KMS-11 (cell line): ENCODE data around the gene SHISA2.

Experiments
- H2AFZ ChIP-seq: fragments of 200-600 bp; sonication (generic); 2 replicates; pipeline ENCODE4 v1.6.1; 2016; ENCODE audit warnings: antibody characterized with exemption, mixed run types, low read depth
- H3K27ac ChIP-seq: fragments of 200-600 bp; sonication (generic); 2 replicates; pipeline ENCODE4 v1.6.1; 2016; ENCODE audit warnings: mild to moderate bottlenecking, mixed run types
- H3K27me3 ChIP-seq: fragments of 200-600 bp; sonication (generic); 2 replicates; pipeline ENCODE4 v1.6.1; 2017; ENCODE audit warnings: mild to moderate bottlenecking, low read depth, mixed run types, moderate library complexity; ENCODE audit not compliant: insufficient read depth
- H3K36me3 ChIP-seq: fragments of 200-600 bp; sonication (generic); 2 replicates; pipeline ENCODE4 v1.6.1; 2017; ENCODE audit warnings: mild to moderate bottlenecking, mixed run types; ENCODE audit not compliant: insufficient read depth
- H3K4me1 ChIP-seq: fragments of 200-600 bp; sonication (generic); 2 replicates; pipeline ENCODE4 v1.6.1; 2016; ENCODE audit warnings: mild to moderate bottlenecking, low read depth, mixed run types; ENCODE audit not compliant: poor library complexity, severe bottlenecking
- H3K4me2 ChIP-seq: fragments of 200-600 bp; sonication (generic); 2 replicates; pipeline ENCODE4 v1.7.0; 2016; ENCODE audit warnings: mild to moderate bottlenecking, mixed run types
- H3K4me3 ChIP-seq: fragments of 200-600 bp; sonication (generic); IDR thresholded peaks from 2 replicates; pipeline ENCODE4 v1.6.1; 2017; ENCODE audit warnings: low read depth, low read length, mixed read lengths; ENCODE audit not compliant: insufficient read depth
- H3K79me2 ChIP-seq: fragments of 200-600 bp; sonication (generic); 2 replicates; pipeline ENCODE4 v1.6.1; 2016; ENCODE audit warnings: low read depth, mixed run types; ENCODE audit not compliant: insufficient read depth
- H3K9ac ChIP-seq: fragments of 200-600 bp; sonication (generic); 2 replicates; pipeline ENCODE4 v1.6.1; 2016; ENCODE audit warnings: mild to moderate bottlenecking, mixed run types
- H4K20me1 ChIP-seq: fragments of 200-600 bp; sonication (generic); 2 replicates; pipeline ENCODE4 v1.6.1; 2016; ENCODE audit warnings: mild to moderate bottlenecking, mixed run types; ENCODE audit not compliant: insufficient read depth
- TF ChIP-seq, protein P1 (sequence below): fragments of 200-600 bp; sonication (generic); conservative IDR thresholded peaks from 2 replicates; pipeline ENCODE4 v1.6.1; 2017; ENCODE audit warnings: low read depth, mild to moderate bottlenecking, antibody characterized with exemption, low read length, moderate library complexity, mixed read lengths

Gene SHISA2

GRCh38 chr13:26046639-26047038, 5.2 kb downstream of the SHISA2 start:
- H3K4me2 ChIP-seq = no peak overlapping the region
- H3K4me1 ChIP-seq = no peaks in the 10 kb centered on the region
- no peak overlapping the region for H3K27ac ChIP-seq
- H2AFZ ChIP-seq = no peak overlapping the region
- no peak overlapping the region for H3K9ac ChIP-seq
- TF ChIP-seq, protein P1, sequence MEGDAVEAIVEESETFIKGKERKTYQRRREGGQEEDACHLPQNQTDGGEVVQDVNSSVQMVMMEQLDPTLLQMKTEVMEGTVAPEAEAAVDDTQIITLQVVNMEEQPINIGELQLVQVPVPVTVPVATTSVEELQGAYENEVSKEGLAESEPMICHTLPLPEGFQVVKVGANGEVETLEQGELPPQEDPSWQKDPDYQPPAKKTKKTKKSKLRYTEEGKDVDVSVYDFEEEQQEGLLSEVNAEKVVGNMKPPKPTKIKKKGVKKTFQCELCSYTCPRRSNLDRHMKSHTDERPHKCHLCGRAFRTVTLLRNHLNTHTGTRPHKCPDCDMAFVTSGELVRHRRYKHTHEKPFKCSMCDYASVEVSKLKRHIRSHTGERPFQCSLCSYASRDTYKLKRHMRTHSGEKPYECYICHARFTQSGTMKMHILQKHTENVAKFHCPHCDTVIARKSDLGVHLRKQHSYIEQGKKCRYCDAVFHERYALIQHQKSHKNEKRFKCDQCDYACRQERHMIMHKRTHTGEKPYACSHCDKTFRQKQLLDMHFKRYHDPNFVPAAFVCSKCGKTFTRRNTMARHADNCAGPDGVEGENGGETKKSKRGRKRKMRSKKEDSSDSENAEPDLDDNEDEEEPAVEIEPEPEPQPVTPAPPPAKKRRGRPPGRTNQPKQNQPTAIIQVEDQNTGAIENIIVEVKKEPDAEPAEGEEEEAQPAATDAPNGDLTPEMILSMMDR = no peak
- no peaks in the 10 kb centered on the region for H3K36me3 ChIP-seq
- no peak overlapping the region for H3K4me3 ChIP-seq
- H4K20me1 ChIP-seq = no peaks in the 10 kb centered on the region
- H3K27me3 ChIP-seq = no peaks in the 10 kb centered on the region
- H3K79me2 ChIP-seq = no peaks in the 10 kb centered on the region

DNA sequence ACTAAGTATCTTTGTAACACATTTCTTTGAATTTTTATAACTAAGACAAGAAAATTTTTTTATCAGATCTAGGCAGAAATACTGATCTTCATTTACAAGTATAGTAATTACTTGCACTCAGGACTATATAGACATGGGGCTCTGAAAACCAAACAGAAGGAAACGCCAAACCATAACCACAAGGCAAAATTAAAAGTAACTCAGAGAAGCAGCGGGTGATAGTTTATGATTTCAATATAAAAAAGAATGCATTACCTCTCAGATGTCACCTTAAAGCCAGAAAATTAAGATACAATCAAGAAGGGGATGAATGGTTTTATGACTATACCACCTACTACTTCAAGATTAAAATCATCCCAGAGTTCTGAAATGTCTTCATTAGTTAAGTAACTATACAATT, 6.7 kb downstream of the SHISA2 start:
- no peak overlapping the region for H3K4me3 ChIP-seq
- no peaks in the 10 kb centered on the region for H3K79me2 ChIP-seq
- H3K9ac ChIP-seq = no peak overlapping the region

GRCh38 chr13:26042785-26043184, 9.0 kb downstream of the SHISA2 start:
- TF ChIP-seq, protein P1 = no peak
- Histone ChIP-seq H3K4me3 (no peak overlapping the region), H3K4me1 (no peaks in the 10 kb centered on the region), H3K79me2 (no peaks in the 10 kb centered on the region), H3K36me3 (no peaks in the 10 kb centered on the region), H2AFZ (no peak overlapping the region), H3K27me3 (no peaks in the 10 kb centered on the region), H3K9ac (no peak overlapping the region), H3K4me2 (no peak overlapping the region), H3K27ac (no peak overlapping the region), H4K20me1 (no peaks in the 10 kb centered on the region)

More for the DNA sequence above, 6.7 kb downstream of the SHISA2 start:
- Histone ChIP-seq H2AFZ (no peak overlapping the region), H3K27me3 (no peaks in the 10 kb centered on the region), H4K20me1 (no peaks in the 10 kb centered on the region), H3K36me3 (no peaks in the 10 kb centered on the region), H3K4me2 (no peak overlapping the region), H3K27ac (no peak overlapping the region), H3K4me1 (no peaks in the 10 kb centered on the region)
- TF ChIP-seq, protein P1 = no peak

DNA sequence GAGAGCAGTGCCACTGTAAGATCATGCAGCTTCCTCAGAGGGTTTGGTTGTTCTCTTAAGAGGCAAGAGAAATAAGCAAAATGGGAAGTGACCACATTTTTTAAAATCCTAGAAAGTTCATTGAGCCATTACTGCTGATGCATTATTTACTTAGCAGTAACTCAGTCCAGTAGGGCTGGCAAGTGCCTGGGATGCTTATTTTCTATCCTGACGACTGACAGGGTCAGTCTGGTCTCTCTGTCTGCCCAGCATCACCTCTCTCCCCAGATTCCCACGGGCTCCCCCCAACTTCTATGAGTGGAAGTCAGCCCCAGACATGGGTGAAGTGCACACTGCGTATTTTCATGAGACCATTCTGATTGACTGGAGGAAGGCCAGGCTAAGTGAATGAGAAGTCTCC, 10.4 kb downstream of the SHISA2 start:
- H4K20me1 ChIP-seq = no peaks in the 10 kb centered on the region
- no peaks in the 10 kb centered on the region for H3K4me1 ChIP-seq
- no peak overlapping the region for H3K9ac ChIP-seq
- no peak overlapping the region for H3K27ac ChIP-seq
- TF ChIP-seq, protein P1 = no peak
- no peak overlapping the region for H3K4me3 ChIP-seq
- H3K27me3 ChIP-seq = no peaks in the 10 kb centered on the region
- H3K4me2 ChIP-seq = no peak overlapping the region
- no peaks in the 10 kb centered on the region for H3K79me2 ChIP-seq
- no peak overlapping the region for H2AFZ ChIP-seq
- H3K36me3 ChIP-seq = no peaks in the 10 kb centered on the region
